Measurements from ENCODE around the gene LARP4.
"Not testable (repeated sequence)": the region's sequence is repeated elsewhere in the genome, so short reads cannot be mapped to it uniquely, and the experiment has no call there.

Gene LARP4

GRCh38 chr12:50380761-50381325, 19.8 kb upstream of the LARP4 start:
- in situ Hi-C loops (cut with HindIII; ENCODE audit: low pct_ligation_motif_present, low sequenced_read_pairs) = loop anchor here (10.0 kb wide), 1 partner anchor 46 kb away; no protein-coding TSS in a partner anchor
- Histone ChIP-seq H3K36me3 (replicated peaks) (no peaks in the 10 kb centered on the region), H3K27me3 (replicated peaks) (no peaks in the 10 kb centered on the region), H3K4me3 (ENCODE audit: low read depth, low read length) (no peak overlapping the region), H3K27ac (no peak overlapping the region)
- TF ChIP-seq CTCF (IDR thresholded peaks at IDR 0.05; ENCODE audit: low read depth, low read length, missing control alignments) = no peak
- DNase-seq = no peak

- H3K36me3 ChIP-seq (replicated peaks) = no peaks in the 10 kb centered on the region
- in situ Hi-C loops (cut with HindIII; ENCODE audit: low pct_ligation_motif_present, low sequenced_read_pairs) = loop anchor here (10.0 kb wide), 1 partner anchor 53 kb away; no protein-coding TSS in a partner anchor
- no peak overlapping the region for H3K4me3 ChIP-seq (ENCODE audit: low read depth, low read length)
- no peak overlapping the region for H3K27ac ChIP-seq
- DNase-seq = no peak
- no peak for TF ChIP-seq CTCF (IDR thresholded peaks at IDR 0.05; ENCODE audit: low read depth, low read length, missing control alignments)
- no peaks in the 10 kb centered on the region for H3K27me3 ChIP-seq (replicated peaks)
Observed at GRCh38 chr12:50387487-50387886, 13.2 kb upstream of the LARP4 start.

GRCh38 chr12:50387972-50388478, 12.7 kb upstream of the LARP4 start:
- no peak overlapping the region for H3K4me3 ChIP-seq (ENCODE audit: low read depth, low read length)

GRCh38 chr12:50388793-50389192, 11.9 kb upstream of the LARP4 start:
- DNase-seq = not testable (repeated sequence)

More at GRCh38 chr12:50387972-50388478, 12.7 kb upstream of the LARP4 start:
- in situ Hi-C loops (cut with HindIII; ENCODE audit: low pct_ligation_motif_present, low sequenced_read_pairs) = loop anchor here (10.0 kb wide), 1 partner anchor 53 kb away; no protein-coding TSS in a partner anchor
- no peaks in the 10 kb centered on the region for H3K27me3 ChIP-seq (replicated peaks)
- no peak for TF ChIP-seq CTCF (IDR thresholded peaks at IDR 0.05; ENCODE audit: low read depth, low read length, missing control alignments)
- no peaks in the 10 kb centered on the region for H3K36me3 ChIP-seq (replicated peaks)
- no peak for DNase-seq
- H3K27ac ChIP-seq = no peak overlapping the region

GRCh38 chr12:50390316-50390741, 10.4 kb upstream of the LARP4 start:
- TF ChIP-seq CTCF (IDR thresholded peaks at IDR 0.05; ENCODE audit: low read depth, low read length, missing control alignments) = no peak
- Histone ChIP-seq H3K27me3 (replicated peaks) (no peaks in the 10 kb centered on the region), H3K27ac (peak overlapping the region; percentile 64), H3K4me3 (ENCODE audit: low read depth, low read length) (no peak overlapping the region), H3K36me3 (replicated peaks) (no peaks in the 10 kb centered on the region)
- peak; percentile 85 for DNase-seq
- in situ Hi-C loops (cut with HindIII; ENCODE audit: low pct_ligation_motif_present, low sequenced_read_pairs) = no loop called here

More at GRCh38 chr12:50388793-50389192, 11.9 kb upstream of the LARP4 start:
- H3K27me3 ChIP-seq (replicated peaks); H3K36me3 ChIP-seq (replicated peaks); H3K27ac ChIP-seq; H3K4me3 ChIP-seq (ENCODE audit: low read depth, low read length): not testable (repeated sequence)
- in situ Hi-C loops (cut with HindIII; ENCODE audit: low pct_ligation_motif_present, low sequenced_read_pairs) = loop anchor here (10.0 kb wide), 1 partner anchor 54 kb away; no protein-coding TSS in a partner anchor

GRCh38 chr12:50394469-50395029, 6.1 kb upstream of the LARP4 start:
- in situ Hi-C loops (cut with HindIII; ENCODE audit: low pct_ligation_motif_present, low sequenced_read_pairs) = no loop called here

More at GRCh38 chr12:50394469-50395029, 6.1 kb upstream of the LARP4 start:
- Histone ChIP-seq H3K27me3 (replicated peaks) (no peaks in the 10 kb centered on the region), H3K27ac (no peak overlapping the region), H3K4me3 (ENCODE audit: low read depth, low read length) (no peak overlapping the region), H3K36me3 (replicated peaks) (no peaks in the 10 kb centered on the region)
- TF ChIP-seq CTCF (IDR thresholded peaks at IDR 0.05; ENCODE audit: low read depth, low read length, missing control alignments) = no peak
- DNase-seq = no peak

All from brain microvascular endothelial cell (primary cell).